D721Med (cell line): ENCODE results near the gene SHQ1.
A peak's percentile ranks its signal among the peaks of the same experiment; 100 is the strongest.

Experiments used
- DNase-seq: peaks from one replicate; pipeline ENCODE4 v3.0.0; 2011; ENCODE audit warnings: low spot score; ENCODE audit not compliant: insufficient read length
- FAIRE-seq: peaks from 2 replicates; lab custom pipeline; 2011; peaks lifted over from hg19 to GRCh38; lab: Jason Lieb, UNC
- TF ChIP-seq, protein P1 (sequence below): IDR thresholded peaks from 2 replicates; pipeline ENCODE4 v1.5.1; 2012; ENCODE audit warnings: mild to moderate bottlenecking, control low read depth; ENCODE audit not compliant: insufficient read depth; ENCODE audit errors: missing control alignments

Gene SHQ1

DNA sequence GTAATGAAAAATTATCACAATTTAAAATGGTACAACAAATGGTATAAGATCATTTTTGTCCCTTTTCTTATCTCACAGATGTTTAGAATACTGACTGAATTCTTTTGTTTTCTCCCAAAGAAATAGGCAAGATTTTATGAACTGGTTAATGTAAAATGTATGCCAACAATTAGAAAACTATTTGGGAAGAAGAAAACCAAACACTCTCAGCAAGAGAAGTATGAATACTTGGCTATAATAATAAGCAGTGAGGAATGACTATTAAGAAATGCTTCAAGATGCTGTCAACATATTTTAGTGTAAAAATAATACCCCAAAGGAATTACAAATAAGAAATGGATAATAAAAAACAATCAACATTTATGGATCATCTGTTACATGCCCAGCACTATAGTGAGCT lies 18.5 kb downstream of the SHQ1 start:
- FAIRE-seq: peak; percentile 16
- TF ChIP-seq, protein P1, sequence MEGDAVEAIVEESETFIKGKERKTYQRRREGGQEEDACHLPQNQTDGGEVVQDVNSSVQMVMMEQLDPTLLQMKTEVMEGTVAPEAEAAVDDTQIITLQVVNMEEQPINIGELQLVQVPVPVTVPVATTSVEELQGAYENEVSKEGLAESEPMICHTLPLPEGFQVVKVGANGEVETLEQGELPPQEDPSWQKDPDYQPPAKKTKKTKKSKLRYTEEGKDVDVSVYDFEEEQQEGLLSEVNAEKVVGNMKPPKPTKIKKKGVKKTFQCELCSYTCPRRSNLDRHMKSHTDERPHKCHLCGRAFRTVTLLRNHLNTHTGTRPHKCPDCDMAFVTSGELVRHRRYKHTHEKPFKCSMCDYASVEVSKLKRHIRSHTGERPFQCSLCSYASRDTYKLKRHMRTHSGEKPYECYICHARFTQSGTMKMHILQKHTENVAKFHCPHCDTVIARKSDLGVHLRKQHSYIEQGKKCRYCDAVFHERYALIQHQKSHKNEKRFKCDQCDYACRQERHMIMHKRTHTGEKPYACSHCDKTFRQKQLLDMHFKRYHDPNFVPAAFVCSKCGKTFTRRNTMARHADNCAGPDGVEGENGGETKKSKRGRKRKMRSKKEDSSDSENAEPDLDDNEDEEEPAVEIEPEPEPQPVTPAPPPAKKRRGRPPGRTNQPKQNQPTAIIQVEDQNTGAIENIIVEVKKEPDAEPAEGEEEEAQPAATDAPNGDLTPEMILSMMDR: no peak
- DNase-seq: no peak

GRCh38 chr3:72821161-72821781 lies 27.0 kb downstream of the SHQ1 start:
- TF ChIP-seq, protein P1: no peak
- FAIRE-seq: no peak
- no peak for DNase-seq

DNA sequence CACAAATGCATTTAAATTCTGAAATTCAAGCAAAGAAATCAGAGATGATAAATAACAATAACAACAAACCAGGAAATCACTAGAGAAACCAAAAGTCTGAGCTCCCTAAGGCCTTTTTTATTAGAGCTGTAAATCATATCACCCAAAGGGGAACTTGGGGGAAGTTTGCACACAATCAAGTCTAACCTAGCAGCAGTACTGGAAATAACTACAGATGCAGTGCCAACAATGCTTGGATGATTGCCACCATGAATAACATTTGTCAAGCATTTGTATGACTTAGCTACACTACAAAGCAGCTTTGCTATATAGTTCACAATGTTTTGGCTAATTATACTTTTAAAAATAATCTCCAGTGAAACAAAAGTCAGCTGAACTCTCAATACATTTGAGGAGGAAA lies 27.8 kb downstream of the SHQ1 start:
- FAIRE-seq: no peak
- TF ChIP-seq, protein P1: no peak
- no peak for DNase-seq

DNA sequence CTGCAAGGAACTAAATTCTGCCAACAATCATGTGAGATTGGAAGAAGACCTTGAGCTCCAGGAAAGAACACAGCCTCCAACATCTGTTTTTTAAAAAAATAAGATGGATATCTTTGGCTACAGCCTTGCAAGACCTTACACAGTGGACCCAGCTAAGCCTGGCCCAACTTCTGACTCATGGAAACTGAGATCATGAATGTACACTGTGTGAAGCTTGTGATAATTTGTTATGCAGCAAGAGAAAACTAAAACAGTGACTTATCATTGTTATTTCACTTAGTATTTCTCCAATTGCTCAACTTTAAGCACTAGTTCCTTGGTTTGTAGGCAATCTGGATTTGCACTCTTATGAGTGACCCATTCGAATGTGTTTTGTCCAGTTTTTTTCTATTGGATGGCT lies 29.3 kb downstream of the SHQ1 start:
- DNase-seq (no peak), FAIRE-seq (no peak)
- TF ChIP-seq, protein P1: no peak

GRCh38 chr3:72818092-72818773 lies 30.0 kb downstream of the SHQ1 start:
- DNase-seq (no peak), FAIRE-seq (peak; percentile 48)
- TF ChIP-seq, protein P1: peak; percentile 74

- TF ChIP-seq, protein P1: no peak
- no peak for DNase-seq
- no peak for FAIRE-seq
These were observed 31.3 kb downstream of the SHQ1 start for GRCh38 chr3:72816862-72817355.

GRCh38 chr3:72814308-72814707 lies 33.9 kb downstream of the SHQ1 start:
- no peak for FAIRE-seq
- TF ChIP-seq, protein P1: no peak
- no peak for DNase-seq
